HL-60 (cell line): ENCODE results near the gene KCNMA1.

Source experiments
- CTCF ChIP-seq: IDR thresholded peaks from one replicate; pipeline ENCODE4 v1.5.1; 2011; ENCODE audit warnings: low read length, control low read depth, inconsistent platforms; ENCODE audit not compliant: insufficient read depth
- POLR2AphosphoS5 ChIP-seq: IDR thresholded peaks from 2 replicates; pipeline ENCODE4 v1.6.1; 2012; ENCODE audit warnings: low read depth

DNA sequence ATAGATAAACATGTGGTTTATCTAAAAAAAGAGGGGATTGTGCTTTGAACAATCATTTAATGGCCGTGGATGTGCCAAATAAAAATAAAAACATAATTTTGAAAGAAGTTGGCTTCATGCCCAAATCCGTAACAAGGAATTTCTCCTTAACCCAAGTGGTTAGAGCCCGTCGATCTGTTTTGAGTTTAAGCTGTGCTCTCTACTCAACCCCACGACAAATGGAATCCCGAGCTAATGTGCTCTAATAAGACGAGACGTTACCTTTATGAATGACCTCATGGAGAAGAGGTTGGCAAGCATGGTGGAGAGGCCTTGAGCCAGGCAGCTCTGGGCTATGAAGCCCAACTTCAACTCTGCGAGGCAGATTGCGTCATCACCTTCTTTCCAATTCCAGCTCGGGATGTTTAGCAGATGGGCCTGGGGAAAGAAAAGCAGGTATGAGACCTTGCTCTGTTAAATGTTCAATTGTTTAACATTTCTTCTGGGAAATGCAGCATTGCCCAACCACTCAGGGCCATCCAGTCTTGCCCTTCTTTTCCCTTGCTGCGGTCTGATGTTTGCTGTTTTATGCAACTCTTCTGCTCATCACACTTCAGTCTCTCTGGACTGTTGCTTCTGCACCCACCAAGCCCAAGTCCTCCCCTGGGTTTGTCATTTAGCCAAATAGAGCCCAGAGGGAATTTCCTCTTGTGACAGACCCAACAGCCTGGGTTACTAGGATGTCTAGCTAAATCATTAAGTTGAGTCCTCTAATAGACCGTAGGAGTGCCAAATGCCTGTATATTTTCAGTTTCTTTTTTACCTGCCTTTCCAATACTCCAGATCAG lies 564.6 kb downstream of the KCNMA1 start:
- TF ChIP-seq CTCF: no peak
- TF ChIP-seq POLR2AphosphoS5: no peak
